Measurements from ENCODE around the gene TBC1D8.
A peak's percentile ranks its signal among the peaks of the same experiment; 100 is the strongest.

The TBC1D8 gene

DNA sequence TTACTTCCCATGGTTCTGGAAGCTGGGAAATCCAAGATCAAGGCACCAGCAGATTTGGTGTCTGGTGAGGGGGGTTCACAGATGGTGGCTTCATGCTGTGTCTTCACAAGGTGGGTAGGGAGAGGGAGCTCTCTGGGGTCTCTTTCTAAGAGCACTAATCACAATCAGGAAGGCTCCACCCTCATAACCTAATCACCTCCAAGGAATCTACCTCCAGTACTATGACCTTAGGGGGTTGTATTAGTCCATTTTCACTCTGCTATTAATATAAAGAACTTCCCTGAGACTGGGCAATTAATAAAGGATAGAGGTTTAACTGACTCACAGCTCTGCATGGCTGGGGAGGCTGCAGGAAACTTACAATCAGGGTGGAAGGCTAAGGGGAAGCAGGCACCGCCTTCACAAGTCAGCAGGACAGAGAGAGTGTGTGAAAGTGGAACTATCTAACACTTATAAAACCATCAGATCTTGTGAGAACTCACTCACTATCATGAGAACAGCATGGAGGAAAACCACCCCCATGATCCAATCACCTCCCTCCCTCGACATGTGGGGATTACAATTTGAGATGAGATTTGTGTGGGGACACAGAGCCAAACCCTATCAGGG lies 17.6 kb downstream of the TBC1D8 start:
- no peak for DNase-seq

DNA sequence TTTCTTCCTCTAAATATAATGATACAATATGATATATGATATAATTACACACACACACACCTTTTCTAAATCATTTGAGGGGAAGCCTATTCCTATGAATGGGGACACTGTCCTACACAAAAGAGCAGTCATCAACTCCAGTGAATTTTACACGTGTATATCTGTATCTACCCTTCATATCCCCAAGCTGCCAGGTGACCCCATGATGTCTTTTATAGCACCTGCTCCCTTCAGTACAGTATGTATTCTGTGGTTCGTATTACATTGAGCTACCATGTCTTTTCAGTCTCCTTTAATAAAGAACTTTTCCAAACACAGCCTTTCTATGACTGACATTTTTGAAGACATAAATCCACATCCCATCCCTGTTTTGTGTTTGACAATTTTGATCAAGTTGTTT lies 19.0 kb downstream of the TBC1D8 start:
- no peak for DNase-seq

GRCh38 chr2:101130081-101130480 lies 21.1 kb downstream of the TBC1D8 start:
- DNase-seq, result no peak

DNA sequence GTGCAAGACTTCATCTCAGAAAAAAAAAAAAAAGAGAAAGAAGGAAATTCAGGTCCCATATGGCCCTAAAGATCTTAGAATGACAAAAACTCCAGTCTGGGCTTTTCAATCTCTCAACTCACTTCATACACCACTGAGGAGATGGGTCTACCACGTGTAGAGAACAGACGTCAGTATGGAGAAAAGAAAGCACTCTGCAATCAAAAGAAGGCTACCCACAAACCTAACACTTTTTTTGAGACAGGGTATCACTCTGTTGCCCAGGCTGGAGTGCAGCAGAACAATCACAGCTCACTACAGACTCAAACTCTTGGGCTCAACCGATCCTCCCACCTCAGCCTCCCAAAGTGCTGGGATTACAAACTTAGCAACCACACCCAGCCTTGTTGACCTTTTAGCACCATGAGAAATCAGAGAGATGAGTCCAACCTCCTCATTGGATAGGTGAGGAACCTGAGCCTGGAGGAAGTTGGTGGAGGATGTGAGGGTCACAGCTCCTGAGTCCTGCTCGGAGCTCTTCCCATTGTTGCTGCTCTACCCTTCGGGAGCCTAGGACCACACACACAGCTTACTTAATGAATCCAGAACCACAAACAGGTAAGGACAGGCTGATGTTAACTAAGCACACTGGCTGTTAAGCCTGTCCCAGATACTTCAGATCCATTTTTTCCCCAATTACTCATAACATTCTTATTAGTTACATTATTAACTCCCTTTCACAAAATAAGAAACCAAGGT lies 23.7 kb downstream of the TBC1D8 start:
- DNase-seq, result no peak

- DNase-seq, result no peak
Observed at GRCh38 chr2:101125808-101126207, 25.4 kb downstream of the TBC1D8 start.

- no peak for DNase-seq
Observed at GRCh38 chr2:101125374-101125773, 25.8 kb downstream of the TBC1D8 start.

- DNase-seq, result no peak
Observed at GRCh38 chr2:101124643-101125366, 26.4 kb downstream of the TBC1D8 start.

DNA sequence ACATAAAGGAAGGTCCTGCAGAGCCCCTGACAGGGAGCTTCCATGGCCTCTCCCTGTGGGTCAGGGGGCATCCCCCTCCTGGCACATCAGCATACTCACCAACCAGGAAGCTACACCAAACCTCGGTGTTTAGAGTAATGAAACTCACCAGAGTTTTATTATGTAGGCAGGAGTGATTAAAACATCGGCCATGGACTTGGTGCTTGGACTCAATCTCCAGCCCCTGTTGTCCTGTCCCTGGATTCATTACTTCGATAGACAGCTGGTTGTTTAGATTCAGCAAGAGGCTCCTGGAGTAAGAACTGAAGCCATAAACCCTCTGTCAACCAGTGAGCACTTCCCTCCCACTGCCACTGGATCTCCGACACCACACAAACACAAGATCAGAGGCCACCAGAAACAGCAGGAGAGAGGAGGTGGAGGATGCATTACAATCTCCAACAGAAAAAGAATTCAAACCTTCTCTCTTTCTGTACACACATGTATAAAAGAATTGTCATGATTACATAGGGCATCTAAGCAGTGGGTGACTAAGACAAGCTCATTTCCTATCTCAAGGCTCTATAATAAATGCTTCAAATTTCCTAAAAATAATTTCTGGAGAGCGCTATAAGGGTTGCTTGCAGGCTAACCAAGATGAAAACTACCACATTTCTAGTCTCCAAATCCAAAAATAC lies 27.2 kb downstream of the TBC1D8 start:
- DNase-seq, result no peak

GRCh38 chr2:101121174-101121573 lies 30.0 kb downstream of the TBC1D8 start:
- DNase-seq, result no peak

DNA sequence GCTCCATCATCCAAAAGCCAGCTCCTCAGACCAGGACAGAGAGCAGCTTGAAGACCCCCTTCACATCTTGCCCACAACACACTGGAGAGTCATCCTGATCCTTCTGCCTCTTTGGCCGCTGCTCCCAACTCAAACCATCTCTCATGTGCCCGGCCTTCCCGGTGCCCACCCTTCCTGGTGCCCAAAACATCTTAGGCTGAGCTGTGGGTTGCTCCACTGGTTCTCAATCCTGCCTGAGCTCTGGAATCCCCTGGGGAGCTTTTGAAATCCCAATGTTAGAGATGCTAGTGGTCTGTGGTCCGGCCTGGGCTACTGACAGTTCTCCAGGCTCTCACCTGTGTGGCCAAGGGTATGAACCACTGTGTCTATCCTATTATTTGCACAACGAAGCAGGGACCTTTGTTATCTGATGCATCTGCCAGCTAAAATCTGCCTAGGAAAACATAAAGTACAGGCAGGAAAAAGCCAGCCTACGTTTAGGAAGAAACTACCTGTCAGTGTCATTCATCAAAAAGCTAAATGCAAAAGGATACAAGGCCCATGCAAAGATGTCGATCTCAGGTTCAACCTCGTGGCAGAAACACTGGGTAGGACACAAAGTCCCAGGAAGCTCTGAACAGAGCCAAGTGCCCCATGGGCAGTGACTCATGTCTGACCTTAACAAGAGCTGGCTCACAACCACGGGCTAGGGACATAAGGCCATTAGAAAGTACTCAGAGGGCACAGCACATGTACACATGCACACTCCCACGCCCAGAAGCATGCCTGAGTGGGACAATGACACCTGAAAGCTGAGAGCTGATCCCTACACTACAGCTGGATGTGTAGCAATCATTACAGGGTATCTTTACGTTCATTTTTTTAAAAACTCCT lies 30.8 kb downstream of the TBC1D8 start:
- DNase-seq, result no peak

- DNase-seq, result peak; percentile 44
Observed at GRCh38 chr2:101119431-101119830, 31.8 kb downstream of the TBC1D8 start.

DNA sequence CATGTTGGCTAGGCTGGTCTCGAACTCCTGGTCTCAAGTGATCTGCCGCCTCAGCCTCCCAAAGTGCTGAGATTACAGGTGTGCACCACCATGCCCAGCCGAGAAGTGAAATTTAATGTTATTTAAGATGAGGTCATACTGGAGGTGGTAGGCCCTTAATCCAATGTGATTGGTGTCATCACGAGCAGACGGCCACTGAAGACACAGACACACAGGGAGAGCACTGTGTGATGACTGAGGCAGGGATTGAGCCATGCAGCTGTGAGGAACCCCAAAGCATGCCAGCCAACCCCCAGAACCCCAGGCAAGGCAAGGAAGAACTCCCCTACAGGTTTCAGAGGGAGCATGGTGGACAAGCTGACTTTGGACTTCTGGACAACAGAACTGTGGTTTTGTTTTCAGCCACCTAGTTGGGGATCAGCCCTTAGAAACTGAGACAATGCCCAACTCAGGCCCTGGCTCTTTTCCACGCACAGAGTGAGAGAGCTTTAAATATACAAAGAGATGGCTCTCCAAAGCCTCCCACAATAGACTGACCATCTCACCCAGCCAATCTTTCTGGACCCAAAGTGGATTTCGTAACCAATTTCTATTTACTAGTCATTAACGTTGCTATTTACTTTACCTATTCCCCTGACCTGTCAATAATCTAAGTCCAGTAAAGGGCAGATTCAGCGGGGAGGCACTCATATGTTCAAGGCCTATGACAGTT lies 34.2 kb downstream of the TBC1D8 start:
- no peak for DNase-seq

DNA sequence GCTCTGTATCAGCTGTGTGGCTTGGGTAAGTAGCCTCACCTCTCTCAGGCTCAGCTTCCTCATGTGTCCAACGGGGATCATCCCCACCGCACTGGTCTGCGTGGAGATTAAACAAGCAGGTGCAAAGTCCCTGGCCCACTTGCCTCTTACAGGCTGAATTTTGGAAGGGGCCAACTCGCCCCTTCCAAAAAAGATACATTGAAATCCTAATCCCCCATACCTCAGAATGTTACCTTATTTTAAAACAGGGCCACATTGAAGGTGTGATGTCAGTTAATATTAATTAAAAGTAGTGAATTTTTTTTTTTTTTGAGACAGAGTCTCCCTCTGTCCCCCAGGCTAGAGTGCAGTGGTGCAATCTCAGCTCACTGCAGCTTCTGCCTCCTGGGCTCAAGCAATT lies 34.8 kb downstream of the TBC1D8 start:
- no peak for DNase-seq

DNA sequence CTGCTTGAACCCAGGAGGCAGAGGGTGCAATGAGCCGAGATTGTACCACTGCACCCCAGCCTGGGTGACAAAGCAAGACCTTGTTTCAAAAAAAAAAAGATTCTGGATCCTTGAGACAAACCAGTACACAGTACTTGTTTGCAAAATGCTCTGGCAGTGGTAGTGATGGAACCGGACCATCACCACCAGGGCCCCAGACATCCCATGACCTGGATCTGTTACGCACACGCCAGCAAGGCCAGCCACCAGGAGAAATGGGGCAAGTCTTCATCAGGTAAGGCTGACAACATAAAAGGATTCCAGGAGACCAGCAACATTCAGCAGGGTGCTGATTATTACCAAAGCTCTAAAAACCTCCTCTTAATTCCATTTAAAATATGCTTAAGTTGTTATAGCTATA lies 35.5 kb downstream of the TBC1D8 start:
- DNase-seq, result no peak

- DNase-seq, result peak; percentile 2
Observed at GRCh38 chr2:101114815-101115214, 36.4 kb downstream of the TBC1D8 start.

DNA sequence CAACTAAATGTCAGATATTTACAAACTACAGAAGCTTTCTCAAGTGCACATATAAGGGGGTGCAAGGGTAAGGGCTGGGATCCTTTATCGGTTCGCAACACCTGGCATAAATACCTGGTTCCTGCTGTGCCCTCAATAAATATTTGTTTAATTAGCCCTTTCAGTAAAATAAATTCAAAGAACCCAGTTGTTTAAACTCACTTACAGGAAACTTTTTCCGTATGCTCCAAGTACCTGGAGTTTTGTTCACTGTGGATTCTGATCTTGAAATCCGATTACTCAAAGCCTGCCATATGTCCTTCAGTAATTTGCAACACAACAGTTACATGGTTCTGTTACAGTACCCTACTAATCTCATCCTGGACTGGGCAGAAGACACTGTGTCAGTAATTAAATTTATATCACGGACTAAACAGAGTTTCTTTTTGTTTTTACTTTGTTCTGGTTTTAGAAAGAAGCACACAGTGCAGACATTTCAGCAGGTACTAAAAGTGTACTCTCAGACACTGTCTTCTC lies 36.9 kb downstream of the TBC1D8 start:
- DNase-seq, result no peak

DNA sequence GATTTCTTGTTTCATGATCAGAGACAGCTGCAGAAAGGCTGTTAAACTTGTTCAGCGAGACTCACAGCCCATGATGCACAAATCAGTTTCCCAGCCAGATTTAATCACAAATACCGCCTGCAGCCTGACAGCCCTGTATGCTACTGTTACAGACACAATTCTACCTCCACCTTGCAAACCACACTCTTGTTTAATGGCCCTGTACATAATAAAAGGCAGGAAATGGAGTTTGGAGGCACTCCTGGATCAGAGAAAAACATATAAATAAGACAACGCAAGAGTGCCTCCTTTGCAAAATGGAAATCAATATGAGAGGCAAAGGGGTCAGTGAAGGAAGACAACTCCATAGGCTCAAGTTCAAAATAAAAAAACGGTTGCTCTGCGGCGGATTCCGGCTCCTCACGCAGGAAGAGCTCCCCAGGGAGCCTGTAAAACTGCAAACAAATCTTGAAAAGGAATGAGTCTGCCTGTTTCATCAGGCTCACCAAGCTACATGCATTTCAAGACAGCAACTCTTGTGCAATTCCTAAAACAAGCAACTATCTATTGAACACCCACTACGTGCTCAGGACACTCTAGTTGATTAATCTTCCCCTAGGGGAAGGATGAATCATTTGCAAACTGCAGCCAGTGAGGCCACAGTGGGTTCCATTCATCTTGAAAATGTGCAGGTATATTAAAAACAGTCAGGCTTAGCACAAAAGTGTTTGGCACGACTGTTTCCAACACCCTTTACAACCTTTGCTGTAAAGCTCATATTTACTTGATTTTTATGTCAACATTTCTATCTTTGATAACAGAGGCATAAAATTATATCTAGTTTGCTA lies 37.5 kb downstream of the TBC1D8 start:
- no peak for DNase-seq

GRCh38 chr2:101112772-101113157 lies 38.4 kb downstream of the TBC1D8 start:
- no peak for DNase-seq

GRCh38 chr2:101111917-101112771 lies 39.0 kb downstream of the TBC1D8 start:
- DNase-seq, result no peak
